ENCODE measurements around the gene ARL15. TPM values are rescaled to one million over a fixed set of nuclear protein-coding genes. Genes with fewer than 3 reads are reported as not detected.

The ARL15 gene
- total RNA-seq, 2 donors from 2014 or later: 12.0 to 13.0 TPM

DNA sequence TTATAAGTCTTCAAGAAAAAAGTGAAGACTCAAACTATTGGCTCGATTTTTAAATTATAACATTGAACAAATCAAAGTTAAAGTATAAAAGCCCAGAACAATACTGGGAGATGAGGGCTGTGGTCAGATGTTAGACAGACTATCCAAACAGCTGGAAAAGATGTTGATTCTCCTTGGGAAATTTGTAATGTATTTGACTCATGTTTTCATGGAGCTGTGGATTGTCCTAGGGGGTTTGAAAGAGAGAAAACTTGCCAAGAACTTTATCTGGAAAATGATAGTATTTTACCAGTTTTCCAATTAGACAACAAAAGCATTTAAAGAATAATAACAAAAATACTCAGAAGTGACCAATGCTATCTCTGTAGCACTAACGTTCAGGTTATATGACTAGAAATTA is 339.2 kb downstream of the ARL15 start:
- H3K9me3 Mint-ChIP-seq: no peaks in the 10 kb centered on the region
- no peak for ATAC-seq
- no peak overlapping the region for H3K27ac Mint-ChIP-seq
- no peaks in the 10 kb centered on the region for H3K36me3 Mint-ChIP-seq
- H3K27me3 Mint-ChIP-seq: no peaks in the 10 kb centered on the region
- no peak for DNase-seq (ENCODE audit: low spot score)
- H3K4me3 Mint-ChIP-seq: no peak overlapping the region
- H3K4me1 Mint-ChIP-seq (ENCODE audit: low read depth in 2 of 2): peaks cover 0 to 4% of the 10 kb centered on the region in 2 donors

DNA sequence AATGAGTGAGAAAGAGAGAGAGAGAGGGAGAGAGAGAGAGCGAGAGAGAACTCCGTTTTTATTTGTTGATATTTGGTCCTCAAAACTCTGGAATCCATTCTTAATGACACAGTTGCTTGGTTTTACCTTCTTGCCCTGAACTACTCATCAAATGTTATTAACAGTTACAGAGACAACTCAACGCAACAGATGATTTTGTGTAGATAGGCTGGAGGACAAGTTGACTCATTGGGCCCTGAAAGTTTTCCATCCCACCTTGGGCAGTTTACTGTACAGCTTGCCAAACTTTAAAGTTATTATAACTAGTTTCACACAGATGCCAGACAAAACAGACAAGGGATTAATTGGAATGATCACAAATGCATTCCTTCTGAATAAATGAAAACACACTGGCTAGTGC is 339.9 kb downstream of the ARL15 start:
- Mint-ChIP-seq H3K27ac (no peak overlapping the region), H3K4me3 (no peak overlapping the region), H3K27me3 (no peaks in the 10 kb centered on the region), H3K4me1 (ENCODE audit: low read depth in 2 of 2) (peaks cover 0 to 6% of the 10 kb centered on the region in 2 donors), H3K36me3 (no peaks in the 10 kb centered on the region), H3K9me3 (no peaks in the 10 kb centered on the region)
- no peak for ATAC-seq
- no peak for DNase-seq (ENCODE audit: low spot score)

DNA sequence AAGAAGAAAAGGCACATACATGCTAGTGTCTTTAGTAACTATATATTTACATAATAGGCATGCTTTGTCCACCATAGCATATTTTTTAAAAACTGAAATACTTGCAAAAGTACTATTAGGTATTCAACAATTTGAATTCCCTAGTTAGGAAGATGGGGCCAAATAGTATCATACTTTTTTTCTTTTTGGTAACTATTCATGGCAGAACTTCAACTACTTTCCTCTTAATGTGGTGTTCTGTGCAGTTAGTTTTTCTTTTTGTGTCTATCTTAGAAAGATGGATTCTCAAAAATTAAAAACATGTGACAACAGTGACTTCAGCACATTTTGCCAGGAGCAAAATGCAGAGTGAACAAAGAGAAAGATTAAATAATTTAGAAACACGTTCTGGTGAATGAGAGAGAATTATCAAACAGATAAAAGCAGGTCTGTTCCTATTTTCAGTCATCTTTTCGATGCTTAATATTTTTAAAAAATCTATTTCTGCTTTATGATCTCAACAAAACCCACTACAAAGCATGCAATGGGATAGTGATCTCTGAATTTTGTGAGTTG is 341.1 kb downstream of the ARL15 start:
- Mint-ChIP-seq H3K4me1 (ENCODE audit: low read depth in 2 of 2) (peaks cover 0 to 6% of the 10 kb centered on the region in 2 donors), H3K27ac (no peak overlapping the region), H3K4me3 (no peak overlapping the region), H3K9me3 (no peaks in the 10 kb centered on the region), H3K27me3 (no peaks in the 10 kb centered on the region), H3K36me3 (no peaks in the 10 kb centered on the region)
- ATAC-seq: no peak
- DNase-seq (ENCODE audit: low spot score): no peak

DNA sequence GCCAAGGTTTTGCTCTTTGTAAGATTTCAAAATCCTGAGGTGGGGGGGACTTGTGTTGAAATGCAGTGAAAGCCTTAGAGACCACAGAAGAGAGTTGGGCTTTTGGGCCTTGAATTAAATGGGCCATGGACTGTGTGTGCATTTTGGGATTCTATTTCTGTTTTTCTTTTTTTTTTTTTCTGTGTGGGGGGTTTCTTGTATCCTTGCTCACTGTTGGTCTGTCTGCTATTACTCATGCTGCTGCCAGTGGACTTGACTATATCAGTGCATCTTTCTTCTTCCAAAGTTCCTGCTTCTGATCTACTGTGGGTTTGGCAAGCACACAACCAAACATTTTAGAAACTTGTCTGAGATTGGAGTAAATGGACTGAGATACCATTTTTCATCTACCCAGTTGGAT is 344.9 kb downstream of the ARL15 start:
- no peak for DNase-seq (ENCODE audit: low spot score)
- no peaks in the 10 kb centered on the region for H3K27me3 Mint-ChIP-seq
- H3K4me1 Mint-ChIP-seq (ENCODE audit: low read depth in 2 of 2): peaks cover 0 to 6% of the 10 kb centered on the region in 2 donors
- no peak overlapping the region for H3K4me3 Mint-ChIP-seq
- no peak overlapping the region for H3K27ac Mint-ChIP-seq
- H3K9me3 Mint-ChIP-seq: no peaks in the 10 kb centered on the region
- ATAC-seq: no peak
- H3K36me3 Mint-ChIP-seq: no peaks in the 10 kb centered on the region

DNA sequence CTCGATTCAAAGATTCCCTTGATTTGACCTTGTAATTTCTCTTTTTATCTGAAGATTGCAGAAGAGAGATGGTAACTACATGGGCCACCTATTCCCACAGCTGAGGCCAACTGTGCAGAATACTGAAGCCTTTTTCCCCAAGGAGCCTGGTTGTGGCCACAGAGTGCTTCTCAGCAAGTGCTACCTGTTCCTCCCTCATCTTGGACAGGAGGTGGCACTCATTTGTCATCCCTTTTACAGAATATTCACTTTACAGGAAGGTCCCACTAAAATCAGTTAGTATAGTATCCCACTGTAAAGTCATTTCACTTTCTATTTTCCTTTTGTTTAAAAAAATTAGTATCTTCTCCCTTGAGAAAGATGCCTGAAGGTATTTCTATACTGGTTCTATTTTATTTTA is 346.4 kb downstream of the ARL15 start:
- ATAC-seq (no peak), DNase-seq (ENCODE audit: low spot score) (no peak)
- Mint-ChIP-seq H3K4me1 (ENCODE audit: low read depth in 2 of 2) (peaks cover 0 to 10% of the 10 kb centered on the region in 2 donors), H3K27me3 (no peaks in the 10 kb centered on the region), H3K36me3 (no peaks in the 10 kb centered on the region), H3K9me3 (no peaks in the 10 kb centered on the region), H3K4me3 (no peak overlapping the region), H3K27ac (no peak overlapping the region)

DNA sequence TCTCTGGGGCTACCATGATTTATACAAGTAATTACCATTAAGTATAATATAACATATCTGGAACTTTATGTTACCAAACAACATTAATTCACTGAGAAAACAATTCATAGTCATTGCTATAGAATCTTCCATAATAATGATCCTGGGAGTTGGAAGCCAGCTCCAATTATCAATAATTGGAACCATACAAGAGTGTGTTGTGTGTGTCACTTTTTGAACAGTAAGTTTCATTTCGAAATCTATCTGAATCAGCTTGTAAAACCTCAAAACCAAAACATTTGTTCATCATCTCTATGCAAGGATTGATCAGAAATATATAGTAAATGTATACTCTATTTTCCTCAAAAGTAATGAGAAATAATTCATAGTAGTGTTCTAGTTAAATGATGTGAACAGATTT is 348.1 kb downstream of the ARL15 start:
- no peak overlapping the region for H3K4me3 Mint-ChIP-seq
- no peaks in the 10 kb centered on the region for H3K27me3 Mint-ChIP-seq
- H3K27ac Mint-ChIP-seq: no peak overlapping the region
- H3K36me3 Mint-ChIP-seq: peaks cover under 1% of the 10 kb centered on the region
- no peaks in the 10 kb centered on the region for H3K9me3 Mint-ChIP-seq
- no peak for ATAC-seq
- peaks cover 0 to 6% of the 10 kb centered on the region in 2 donors for H3K4me1 Mint-ChIP-seq (ENCODE audit: low read depth in 2 of 2)
- DNase-seq (ENCODE audit: low spot score): no peak

DNA sequence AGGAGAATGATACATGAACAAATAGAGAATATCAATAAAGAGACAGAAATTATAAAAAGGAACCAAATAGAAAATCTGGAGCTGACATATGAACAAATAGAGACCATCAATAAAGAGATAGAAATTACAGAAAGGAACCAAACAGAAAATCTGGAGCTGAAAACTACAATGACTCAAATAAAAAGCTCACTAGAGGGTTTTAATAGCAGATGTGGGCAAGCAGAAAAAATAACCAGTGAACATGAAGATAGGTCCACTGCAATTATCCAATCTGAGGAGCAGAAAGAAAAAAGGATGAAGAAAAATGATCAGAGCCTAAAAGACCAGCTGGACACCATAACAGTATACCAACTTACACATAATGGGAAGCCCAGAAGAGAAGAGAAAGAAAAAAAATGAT is 353.7 kb downstream of the ARL15 start:
- Mint-ChIP-seq H3K4me3 (no peak overlapping the region), H3K4me1 (ENCODE audit: low read depth in 2 of 2) (peaks cover 0 to 3% of the 10 kb centered on the region in 2 donors), H3K27me3 (no peaks in the 10 kb centered on the region), H3K9me3 (peaks cover 8% of the 10 kb centered on the region), H3K27ac (no peak overlapping the region), H3K36me3 (peaks cover 12% of the 10 kb centered on the region)
- DNase-seq (ENCODE audit: low spot score) (no peak), ATAC-seq (no peak)

DNA sequence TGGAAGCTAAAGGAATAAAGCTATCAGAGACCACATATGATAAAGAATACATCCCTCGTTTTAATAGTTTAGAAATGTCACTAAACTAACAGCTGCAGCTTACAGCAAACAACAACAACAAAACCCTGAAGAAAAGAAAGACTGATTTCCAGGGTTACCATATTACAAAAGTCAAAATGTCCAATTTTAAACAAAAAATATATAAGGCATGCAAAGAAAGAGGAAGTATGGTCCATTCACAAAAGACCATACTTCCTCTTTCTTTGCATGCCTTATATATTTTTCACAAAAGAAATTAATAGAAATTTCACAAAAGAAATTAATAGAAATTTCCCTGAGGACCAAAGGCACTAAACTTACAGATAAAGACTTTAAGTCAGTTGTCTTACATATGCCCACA is 354.2 kb downstream of the ARL15 start:
- Mint-ChIP-seq H3K27me3 (no peaks in the 10 kb centered on the region), H3K27ac (no peak overlapping the region), H3K4me3 (no peak overlapping the region), H3K9me3 (peaks cover 8% of the 10 kb centered on the region), H3K36me3 (peaks cover 12% of the 10 kb centered on the region), H3K4me1 (ENCODE audit: low read depth in 2 of 2) (peaks cover 0 to 3% of the 10 kb centered on the region in 2 donors)
- DNase-seq (ENCODE audit: low spot score) (no peak), ATAC-seq (no peak)

DNA sequence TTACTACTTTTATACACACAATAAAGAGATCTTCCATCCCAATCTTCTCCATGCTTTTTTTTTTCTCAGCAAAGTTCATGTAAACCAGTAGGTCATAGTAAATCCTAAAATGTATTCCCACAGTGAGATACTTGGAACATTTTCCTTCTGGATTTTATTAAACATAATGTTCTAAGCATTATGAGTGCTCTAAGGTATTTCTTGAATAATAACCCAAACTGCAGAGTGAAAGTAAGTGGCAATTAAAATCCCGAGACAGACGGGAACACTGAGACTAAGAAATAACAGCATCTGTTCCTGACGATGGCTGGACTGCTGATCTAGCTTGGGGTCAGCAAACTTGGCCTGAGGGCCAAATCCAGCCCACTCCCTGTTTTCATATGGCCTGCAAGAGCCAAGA is 359.8 kb downstream of the ARL15 start:
- Mint-ChIP-seq H3K9me3 (no peaks in the 10 kb centered on the region), H3K4me1 (ENCODE audit: low read depth in 2 of 2) (peaks cover 0 to 3% of the 10 kb centered on the region in 2 donors)
- no peak for ATAC-seq

DNA sequence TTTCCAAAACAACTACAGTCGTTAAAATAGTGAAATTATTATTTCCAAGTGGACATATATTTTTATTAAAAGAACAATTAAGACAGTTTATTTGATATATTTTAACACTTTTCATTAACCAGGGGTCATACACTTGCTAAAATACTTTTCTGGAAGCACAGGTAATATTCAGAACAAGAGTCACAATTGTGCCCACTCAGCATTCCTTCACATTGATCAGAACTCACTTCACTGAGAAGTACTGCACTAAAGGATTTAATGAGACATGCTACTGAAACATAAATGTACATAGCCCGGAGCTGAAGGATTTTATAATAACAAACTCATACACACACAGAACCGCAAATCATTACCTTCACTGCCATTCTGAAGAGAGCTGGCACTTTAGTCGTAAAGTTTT is 361.8 kb downstream of the ARL15 start:
- ATAC-seq: no peak
- Mint-ChIP-seq H3K4me3 (no peak overlapping the region), H3K27ac (no peak overlapping the region), H3K27me3 (no peaks in the 10 kb centered on the region), H3K4me1 (ENCODE audit: low read depth in 2 of 2) (peaks cover 0 to 8% of the 10 kb centered on the region in 2 donors), H3K36me3 (peaks cover 3% of the 10 kb centered on the region), H3K9me3 (no peaks in the 10 kb centered on the region)
- DNase-seq (ENCODE audit: low spot score): no peak

More for the DNA sequence above, 359.8 kb downstream of the ARL15 start:
- DNase-seq (ENCODE audit: low spot score): no peak
- no peak overlapping the region for H3K4me3 Mint-ChIP-seq
- H3K27ac Mint-ChIP-seq: no peak overlapping the region
- H3K36me3 Mint-ChIP-seq: no peaks in the 10 kb centered on the region
- H3K27me3 Mint-ChIP-seq: no peaks in the 10 kb centered on the region

DNA sequence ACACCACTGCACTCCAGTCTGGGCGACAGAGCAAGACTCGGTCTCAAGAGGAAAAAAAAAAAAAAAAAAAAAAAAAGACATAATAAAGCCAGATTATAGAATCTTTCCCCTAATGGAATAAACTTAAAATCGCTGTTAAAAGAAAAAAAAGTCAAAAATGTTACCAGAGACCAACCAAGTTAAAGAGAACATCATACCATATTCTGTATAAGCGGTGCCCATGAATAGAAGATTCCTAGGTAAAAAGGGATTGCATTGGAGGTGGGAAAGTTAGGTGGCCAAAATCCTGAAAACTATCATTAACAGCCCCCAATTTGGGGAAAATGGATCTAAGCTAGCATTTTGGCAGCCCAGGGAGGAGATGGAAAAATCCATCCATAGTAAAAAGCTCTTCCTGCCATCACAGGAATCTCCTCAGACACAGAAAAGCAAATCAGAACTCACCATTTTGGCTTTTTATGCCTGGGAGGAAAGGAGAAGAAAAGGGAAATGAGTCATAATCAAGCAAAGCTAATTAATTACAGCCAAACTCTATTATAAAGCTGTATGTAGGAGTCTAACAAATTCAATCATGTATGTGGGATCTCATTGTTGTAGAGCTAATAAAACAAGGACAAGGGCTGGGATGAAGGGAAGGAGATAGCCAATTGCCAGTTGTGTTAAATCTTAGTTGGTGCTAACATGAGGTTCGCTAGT is 363.8 kb downstream of the ARL15 start:
- no peaks in the 10 kb centered on the region for H3K27me3 Mint-ChIP-seq
- peaks cover 6% of the 10 kb centered on the region for H3K36me3 Mint-ChIP-seq
- H3K4me1 Mint-ChIP-seq (ENCODE audit: low read depth in 2 of 2): peaks cover 0 to 13% of the 10 kb centered on the region in 2 donors
- ATAC-seq (no peak), DNase-seq (ENCODE audit: low spot score) (no peak)
- no peak overlapping the region for H3K4me3 Mint-ChIP-seq
- H3K9me3 Mint-ChIP-seq: no peaks in the 10 kb centered on the region
- no peak overlapping the region for H3K27ac Mint-ChIP-seq

DNA sequence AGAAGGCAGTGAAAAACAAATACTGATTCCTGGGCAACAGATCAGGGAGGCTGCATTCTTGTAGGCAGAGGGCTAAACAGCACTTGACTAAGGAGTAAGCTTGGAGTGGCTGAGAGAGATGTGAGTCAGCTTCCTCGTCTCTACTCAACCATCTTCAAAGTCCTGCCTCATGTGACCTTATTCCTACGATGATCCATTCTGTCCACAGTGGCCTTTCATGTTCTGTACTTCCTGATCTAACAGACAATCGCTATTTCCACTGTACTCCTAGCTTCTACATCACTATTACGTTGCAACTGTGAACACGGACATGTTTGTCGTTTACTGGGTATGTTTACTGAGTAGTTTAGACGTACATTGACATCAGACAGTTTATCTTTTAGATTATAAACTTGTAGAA is 365.4 kb downstream of the ARL15 start:
- no peaks in the 10 kb centered on the region for H3K9me3 Mint-ChIP-seq
- no peak overlapping the region for H3K4me3 Mint-ChIP-seq
- ATAC-seq (no peak), DNase-seq (ENCODE audit: low spot score) (no peak)
- peaks cover 6% of the 10 kb centered on the region for H3K36me3 Mint-ChIP-seq
- H3K27me3 Mint-ChIP-seq: no peaks in the 10 kb centered on the region
- peaks cover 0 to 13% of the 10 kb centered on the region in 2 donors for H3K4me1 Mint-ChIP-seq (ENCODE audit: low read depth in 2 of 2)
- no peak overlapping the region for H3K27ac Mint-ChIP-seq

DNA sequence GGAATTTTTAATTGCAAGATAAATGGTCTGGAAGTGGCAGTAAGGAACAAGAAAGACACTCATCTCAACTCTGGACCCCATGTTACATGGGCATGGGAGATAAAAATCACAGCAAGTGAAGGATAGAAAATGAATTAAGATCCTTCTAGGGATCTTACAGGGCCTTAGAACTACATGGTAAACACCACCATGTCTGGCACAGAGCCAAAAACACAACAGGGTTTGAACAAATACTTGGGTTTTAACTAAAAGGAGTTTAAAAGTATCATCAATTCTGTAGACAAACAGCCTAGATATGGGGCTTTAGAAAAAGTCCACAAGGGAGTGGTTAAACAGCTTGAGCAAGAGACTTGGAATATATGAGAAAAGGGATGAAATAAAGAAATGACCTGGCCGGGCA is 366.4 kb downstream of the ARL15 start:
- no peak overlapping the region for H3K27ac Mint-ChIP-seq
- DNase-seq (ENCODE audit: low spot score) (no peak), ATAC-seq (no peak)
- H3K27me3 Mint-ChIP-seq: no peaks in the 10 kb centered on the region
- no peaks in the 10 kb centered on the region for H3K9me3 Mint-ChIP-seq
- H3K4me1 Mint-ChIP-seq (ENCODE audit: low read depth in 2 of 2): peaks cover 0 to 13% of the 10 kb centered on the region in 2 donors
- H3K4me3 Mint-ChIP-seq: no peak overlapping the region
- H3K36me3 Mint-ChIP-seq: peaks cover 6% of the 10 kb centered on the region

DNA sequence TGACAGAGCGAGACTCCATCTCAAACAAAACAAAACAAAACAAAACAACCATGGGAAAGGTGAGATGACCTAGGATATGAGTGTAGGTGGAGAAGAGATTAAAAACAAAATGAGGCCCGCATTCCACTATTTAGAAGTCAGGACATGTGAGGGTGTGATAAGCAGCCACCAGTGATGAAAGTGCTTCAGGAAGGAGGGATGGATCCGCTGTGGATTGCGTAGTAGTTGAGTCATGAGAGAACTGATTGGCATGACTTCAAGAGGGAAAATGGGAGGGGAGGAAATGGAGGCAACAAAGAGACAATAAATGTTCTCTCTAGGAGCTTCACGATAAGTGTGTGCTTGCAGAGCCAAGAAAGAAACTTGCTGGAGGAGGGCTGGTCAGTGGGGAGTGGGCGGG is 367.6 kb downstream of the ARL15 start:
- Mint-ChIP-seq H3K27ac (no peak overlapping the region), H3K9me3 (no peaks in the 10 kb centered on the region), H3K27me3 (no peaks in the 10 kb centered on the region), H3K4me1 (ENCODE audit: low read depth in 2 of 2) (peaks cover 0 to 13% of the 10 kb centered on the region in 2 donors), H3K36me3 (peaks cover 6% of the 10 kb centered on the region), H3K4me3 (no peak overlapping the region)
- DNase-seq (ENCODE audit: low spot score) (no peak), ATAC-seq (no peak)

DNA sequence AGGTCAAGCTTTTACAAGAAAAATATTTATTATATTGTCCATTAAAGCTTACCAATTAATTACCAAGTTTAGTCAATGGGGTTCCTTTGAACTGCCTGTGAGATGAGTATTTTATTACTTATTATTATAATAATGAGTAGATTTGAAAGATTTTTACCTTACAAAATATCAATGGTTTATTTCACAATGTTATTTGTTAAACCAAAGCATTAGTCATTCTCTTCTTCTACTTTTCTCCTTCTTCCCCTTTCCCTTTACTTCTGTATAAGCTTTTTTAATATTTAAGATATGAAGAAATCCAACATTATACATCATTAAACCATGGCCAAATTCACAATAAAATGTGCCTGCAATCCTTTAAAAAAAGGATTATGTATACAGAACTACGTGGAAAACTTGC is 369.5 kb downstream of the ARL15 start:
- peaks cover 0 to 10% of the 10 kb centered on the region in 2 donors for H3K4me1 Mint-ChIP-seq (ENCODE audit: low read depth in 2 of 2)
- no peak overlapping the region for H3K27ac Mint-ChIP-seq
- no peak for DNase-seq (ENCODE audit: low spot score)
- no peak for ATAC-seq
- H3K36me3 Mint-ChIP-seq: peaks cover 6% of the 10 kb centered on the region
- no peak overlapping the region for H3K4me3 Mint-ChIP-seq
- no peaks in the 10 kb centered on the region for H3K27me3 Mint-ChIP-seq
- H3K9me3 Mint-ChIP-seq: no peaks in the 10 kb centered on the region
